Measurements from ENCODE around the gene RGS14.
"Not testable (repeated sequence)": the region's sequence is repeated elsewhere in the genome, so short reads cannot be mapped to it uniquely, and the experiment has no call there.

RGS14 gene

DNA sequence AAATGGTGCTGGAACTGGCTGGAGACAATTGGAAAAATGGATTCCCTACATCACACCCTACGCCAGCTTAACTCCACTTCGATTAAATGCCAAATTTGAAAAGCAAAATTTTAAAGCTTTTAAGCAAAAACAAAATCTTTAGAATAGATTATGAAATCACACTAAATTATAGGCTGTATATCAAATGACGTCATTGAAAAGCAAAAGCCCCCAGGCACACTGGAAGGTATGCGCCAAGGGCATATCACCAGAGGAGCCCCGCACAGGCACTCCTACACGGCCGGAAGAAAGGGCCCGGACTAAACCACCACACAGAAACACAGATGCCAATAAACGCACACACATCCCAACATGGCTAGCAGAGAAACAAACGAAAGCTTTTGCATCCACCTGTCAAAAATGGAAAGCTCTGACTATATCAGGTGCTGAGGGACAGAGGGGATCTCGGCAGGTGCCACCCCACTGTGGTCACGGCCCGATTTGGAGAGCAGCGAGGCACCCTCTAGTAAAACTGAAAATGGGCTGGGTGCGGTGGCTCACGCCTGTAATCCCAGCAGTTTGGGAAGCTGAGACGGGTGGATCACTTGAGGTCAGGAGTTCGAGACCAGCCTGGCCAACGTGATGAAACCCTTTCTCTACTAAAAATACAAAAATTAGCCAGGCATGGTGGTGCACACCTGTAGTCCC, 29.0 kb upstream of the RGS14 start:
- DNase-seq = no peak

GRCh38 chr5:177329883-177330282, 27.8 kb upstream of the RGS14 start:
- DNase-seq = no peak

GRCh38 chr5:177330991-177331842, 26.5 kb upstream of the RGS14 start:
- no peak for DNase-seq

DNA sequence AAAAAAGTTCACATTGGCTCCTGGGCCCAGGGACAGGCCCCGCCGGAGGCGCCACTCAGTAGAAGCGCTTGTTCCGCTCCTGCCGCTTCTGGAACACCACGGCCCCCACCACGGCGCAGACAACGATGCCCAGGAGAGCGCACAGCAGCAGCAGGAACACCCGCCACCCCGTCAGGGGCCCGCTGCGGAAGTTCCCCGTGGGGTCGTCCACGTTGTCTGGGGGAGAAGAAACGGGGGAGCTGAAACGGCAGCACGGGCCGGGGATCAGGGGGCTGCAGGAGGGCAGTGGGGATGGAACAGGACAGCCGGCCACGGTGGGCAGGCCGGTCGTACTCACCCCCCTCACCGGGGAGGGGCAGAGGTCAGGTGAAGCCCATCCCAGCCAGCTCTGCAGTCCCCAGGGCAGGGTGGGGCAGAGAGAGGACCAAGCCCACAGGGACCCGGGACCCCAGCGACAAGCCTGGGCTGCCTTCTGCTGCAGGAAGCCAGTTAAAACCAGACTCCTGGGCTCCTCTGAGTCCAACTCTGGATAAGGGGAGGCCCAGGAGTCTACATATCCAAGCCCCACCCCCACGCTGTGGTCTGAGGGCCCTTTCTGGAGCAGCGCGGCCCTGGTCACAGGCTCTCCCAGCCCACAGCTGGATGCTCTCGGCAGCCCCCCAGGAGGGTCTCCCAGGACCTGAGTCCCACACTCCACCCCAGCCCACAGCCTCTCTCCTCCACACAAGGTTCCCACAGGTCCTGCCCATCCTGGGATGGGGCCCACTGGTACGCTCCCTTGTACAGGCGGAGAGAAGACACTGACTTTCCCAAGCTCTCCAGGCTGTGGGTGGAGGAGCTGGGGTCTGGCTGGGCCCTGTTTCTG, 25.5 kb upstream of the RGS14 start:
- DNase-seq = no peak

GRCh38 chr5:177332896-177333260, 24.8 kb upstream of the RGS14 start:
- DNase-seq = no peak

DNA sequence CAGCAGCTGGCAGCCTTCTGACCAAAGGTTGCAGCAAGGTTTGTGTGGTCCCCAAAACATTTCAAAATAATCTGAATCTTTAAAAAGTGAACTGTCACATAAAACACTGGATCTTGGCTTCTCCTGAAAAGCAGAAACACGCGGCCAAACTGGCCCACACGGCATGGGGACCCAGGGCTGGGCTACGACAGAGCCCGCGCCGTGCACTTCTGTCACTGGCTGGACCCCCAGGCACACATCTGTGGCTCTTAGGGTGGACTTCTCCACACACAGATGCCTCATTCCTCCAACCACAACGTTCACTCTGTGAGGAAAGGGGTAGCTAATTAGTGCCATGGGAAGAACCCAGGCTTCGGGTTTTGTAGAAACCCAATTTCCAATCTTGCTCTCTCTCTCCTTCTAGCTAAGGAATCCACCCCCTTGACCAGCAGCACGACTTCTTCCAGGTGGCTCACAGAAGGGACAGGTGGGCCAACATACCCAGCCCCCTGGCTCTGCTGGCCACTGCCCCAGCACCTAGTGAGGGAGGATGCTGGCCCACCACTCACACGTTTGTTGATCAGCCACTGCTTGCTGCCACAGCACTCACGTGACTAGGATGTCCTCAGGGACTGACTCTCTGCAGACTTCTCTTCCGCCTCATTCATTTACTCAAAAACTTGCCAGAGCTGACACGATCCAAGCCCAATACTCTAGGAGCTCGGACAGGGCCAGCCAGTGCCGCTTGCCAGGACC, 24.1 kb upstream of the RGS14 start:
- no peak for DNase-seq

- no peak for DNase-seq
Observed at GRCh38 chr5:177334155-177334551, 23.6 kb upstream of the RGS14 start.

DNA sequence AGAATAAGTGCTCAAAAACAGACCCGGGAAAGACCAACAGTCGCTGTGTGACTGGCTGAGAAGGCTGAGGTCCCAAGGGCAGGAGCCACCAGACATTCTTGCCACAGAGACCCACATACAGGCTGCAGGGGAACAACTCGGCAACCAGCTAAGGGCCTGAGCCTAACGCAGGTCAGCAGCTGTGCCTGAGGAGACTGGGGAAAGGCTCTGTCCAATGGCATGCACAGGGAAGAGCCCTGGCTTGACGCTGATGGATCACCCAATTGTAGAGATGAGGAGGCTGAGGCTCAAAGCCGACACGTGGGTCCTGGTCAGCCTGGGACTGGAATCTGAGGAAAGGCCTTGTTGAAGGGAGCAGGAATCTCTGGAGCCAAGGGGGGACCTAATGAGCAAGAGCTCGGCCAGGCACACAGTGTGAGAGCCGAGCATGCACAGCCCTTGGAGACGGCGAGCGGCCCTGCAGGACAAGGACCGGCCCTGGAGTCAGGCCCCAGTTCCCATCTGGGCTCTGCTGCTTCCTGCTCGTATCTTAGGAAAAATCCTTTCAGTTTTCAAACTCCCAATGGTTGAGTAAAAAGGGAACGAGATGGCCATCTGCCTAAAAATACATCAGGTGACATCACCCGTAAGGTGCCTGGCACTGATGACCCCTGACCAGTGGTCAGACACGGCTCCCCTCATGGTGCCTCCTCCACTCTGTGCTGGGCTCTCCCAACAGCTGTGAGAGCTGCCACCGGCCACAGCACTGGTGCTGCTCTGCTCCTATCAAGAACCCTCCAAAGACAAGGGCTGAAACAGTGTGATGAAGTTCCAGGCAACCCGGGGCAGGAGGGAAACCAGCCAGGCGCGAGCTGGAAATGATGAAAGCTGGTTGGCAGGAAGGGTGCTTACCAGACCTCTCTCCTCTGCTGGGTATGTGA, 22.7 kb upstream of the RGS14 start:
- DNase-seq = no peak

DNA sequence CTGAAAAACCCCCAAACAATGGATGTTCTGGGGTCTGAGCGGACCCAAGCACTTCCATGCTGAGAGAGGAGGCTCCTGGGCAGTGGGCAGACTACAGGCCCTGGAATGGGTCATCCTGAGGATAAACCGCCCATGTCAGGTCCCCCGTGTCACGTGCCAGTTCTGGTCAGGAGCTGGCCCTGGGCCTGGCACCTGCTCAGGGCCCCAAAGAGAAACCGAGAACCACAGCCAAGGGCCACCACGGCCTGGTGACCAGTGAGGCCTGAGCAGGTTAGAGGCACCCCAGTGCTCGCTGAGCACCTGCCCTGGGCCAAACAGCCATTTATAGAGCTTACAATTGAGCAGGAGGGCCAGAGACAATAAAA, 22.0 kb upstream of the RGS14 start:
- DNase-seq = no peak

DNA sequence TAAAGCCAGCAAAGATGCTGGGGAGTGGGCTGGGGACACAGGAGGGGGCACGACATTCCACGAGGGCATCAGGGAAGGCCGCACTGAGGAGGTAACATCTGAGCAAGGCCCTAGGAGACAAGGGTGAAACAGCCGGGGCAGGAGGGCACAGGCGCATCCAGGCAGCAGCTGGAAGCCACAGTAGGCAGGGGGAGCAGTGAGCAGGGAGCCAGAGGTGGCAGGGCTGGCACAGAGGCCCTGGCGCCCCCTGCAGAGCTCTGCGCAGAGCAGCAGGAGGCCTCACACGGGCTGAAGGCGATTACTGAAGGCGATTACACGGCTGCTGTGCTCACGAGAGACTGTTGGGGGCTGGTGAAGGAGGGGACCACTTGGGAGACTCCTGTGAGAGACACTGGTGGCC, 21.6 kb upstream of the RGS14 start:
- no peak for DNase-seq

DNA sequence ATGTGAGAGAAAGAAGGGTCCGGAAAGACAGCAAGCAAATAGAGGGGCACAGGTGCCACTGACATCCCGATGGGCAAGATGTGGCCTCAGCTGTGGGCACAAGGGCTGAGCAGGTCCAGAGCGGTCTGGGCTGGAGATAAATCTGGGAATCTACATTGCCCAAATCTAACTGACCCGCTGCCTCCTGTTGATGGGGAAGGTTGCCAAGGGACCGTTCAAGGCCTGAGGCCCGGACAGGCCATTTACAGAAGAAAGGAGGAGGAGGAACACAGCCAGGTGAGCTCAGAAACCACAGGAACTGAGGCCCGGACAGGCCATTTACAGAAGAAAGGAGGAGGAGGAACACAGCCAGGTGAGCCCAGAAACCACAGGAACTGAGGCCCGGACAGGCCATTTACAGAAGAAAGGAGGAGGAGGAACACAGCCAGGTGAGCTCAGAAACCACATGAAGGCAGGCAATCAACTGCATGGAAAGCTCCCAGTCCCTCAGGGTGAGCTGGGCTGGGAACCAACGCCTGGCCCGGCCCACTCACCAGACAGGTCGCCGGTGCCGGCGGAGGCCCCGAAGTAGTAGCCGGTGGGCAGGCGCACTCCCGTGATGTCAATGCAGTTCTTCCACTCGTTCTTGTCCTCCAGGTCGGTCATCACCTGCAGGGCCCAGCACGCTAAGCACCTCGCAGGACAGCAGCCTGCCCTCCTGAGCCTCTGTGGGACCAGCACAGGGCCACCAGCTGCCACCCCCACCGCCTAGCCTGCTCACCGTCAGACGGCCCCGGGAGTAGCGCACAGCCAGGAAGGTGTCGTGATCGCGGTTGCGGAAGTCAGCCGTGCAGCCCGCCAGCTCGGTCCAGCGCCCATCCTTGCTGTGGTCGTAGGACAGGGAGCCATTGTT, 20.9 kb upstream of the RGS14 start:
- DNase-seq = no peak

GRCh38 chr5:177338251-177339106, 19.2 kb upstream of the RGS14 start:
- DNase-seq = no peak

DNA sequence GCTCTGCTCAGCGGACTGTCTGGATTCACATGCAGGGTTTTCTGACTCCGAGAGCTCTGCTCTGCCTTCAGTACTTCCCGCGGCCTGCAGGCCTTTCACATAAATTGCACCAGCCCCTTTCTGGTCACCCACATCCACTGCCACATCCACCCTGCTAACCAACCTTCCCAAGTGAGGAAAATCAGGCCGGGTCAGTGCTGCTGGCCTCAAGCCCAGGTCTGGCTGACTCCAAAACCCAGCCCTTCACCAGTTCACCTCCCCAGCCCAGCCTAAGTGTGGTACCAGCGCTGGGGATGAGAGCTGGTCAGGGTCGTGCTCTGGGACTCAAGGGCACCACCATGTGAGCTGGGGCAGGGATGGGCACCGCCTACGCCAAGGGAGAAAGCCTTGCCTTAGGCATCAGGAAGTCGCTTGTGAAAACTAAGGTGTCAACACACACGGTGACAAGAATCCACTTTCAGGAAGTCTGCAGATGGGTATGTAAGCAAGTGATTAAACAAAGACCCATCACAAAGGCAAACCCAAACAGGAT, 18.6 kb upstream of the RGS14 start:
- DNase-seq = no peak

DNA sequence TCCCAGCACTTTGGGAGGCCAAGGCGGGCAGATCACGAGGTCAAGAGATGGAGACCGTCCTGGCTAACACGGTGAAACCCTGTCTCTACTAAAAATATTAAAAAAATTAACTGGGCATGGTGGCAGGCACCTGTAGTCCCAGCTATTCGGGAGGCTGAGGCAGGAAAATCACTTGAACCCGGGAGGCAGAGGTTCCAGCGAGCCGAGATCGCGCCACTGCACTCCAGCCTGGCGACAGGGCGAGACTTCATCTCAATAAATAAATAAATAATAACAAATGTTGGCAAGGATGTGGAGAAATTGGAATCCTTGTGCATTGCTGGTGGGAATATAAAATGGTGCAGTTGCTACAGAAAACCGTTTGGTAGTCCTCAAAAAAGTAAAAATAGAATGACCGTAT, 14.7 kb upstream of the RGS14 start:
- not testable (repeated sequence) for DNase-seq

- DNase-seq = no peak
Observed at GRCh38 chr5:177343777-177344176, 13.9 kb upstream of the RGS14 start.

DNA sequence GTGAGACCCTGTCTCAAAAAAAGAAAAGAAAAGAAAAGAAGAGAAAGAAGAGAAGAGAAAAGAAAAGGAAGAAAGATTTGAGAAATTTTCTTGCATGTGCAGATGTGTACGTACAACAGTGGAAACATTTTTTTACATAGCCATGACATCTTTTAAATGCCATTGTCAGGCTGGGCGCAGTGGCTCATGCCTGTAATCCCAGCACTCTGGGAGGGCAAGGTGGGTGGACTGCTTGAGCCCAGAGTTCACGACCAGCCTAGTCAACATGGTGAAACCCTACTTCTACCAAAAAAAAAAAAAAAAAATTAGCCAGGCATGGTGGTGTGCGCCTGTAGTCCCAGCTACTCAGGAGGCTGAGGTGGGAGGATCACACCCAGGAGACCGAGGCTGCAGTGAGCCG, 12.8 kb upstream of the RGS14 start:
- DNase-seq = no peak

GRCh38 chr5:177346820-177347219, 10.9 kb upstream of the RGS14 start:
- no peak for DNase-seq

- DNase-seq = no peak
Observed at GRCh38 chr5:177347699-177348098, 10.0 kb upstream of the RGS14 start.

DNA sequence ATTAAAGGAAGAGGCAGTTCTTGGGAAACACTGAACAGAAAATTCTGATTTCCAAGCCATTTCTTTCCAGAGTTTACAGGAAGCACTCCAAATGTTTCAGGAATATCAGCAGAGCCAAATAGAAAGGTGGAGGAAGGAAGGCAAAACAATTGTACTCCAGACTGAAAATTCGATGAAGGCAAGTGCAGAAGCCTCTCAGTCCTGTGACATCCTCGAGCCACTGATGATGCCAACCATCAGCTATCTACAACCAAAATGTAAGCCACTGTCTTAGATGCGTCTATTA, 8.4 kb upstream of the RGS14 start:
- DNase-seq = no peak
